Measurements from ENCODE around the gene ZNF367.

- TF ChIP-seq CTCF (conservative IDR thresholded peaks at IDR 0.05 in 1 of 2, IDR thresholded peaks at IDR 0.05 in 1 of 2; ENCODE audit: low read depth in 1 of 2, low read length in 2 of 2): no peak
- no peak for TF ChIP-seq EZH2 (IDR thresholded peaks at IDR 0.05; ENCODE audit: low read length, missing control alignments)
Observed at GRCh38 chr9:96344458-96345180, 73.6 kb downstream of the ZNF367 start.
